HepG2 (cell line): Measurements from ENCODE around the gene PRUNE1. TPM values are rescaled to one million over a fixed set of nuclear protein-coding genes. Genes with fewer than 3 reads are reported as not detected.

Experiments
- AGO1 ChIP-seq: fragments of 200-400 bp; formaldehyde crosslinking; IDR thresholded peaks from 2 replicates; pipeline ENCODE4 v1.6.1; 2017; ENCODE audit warnings: mild to moderate bottlenecking, low read depth, low read length, moderate library complexity; ENCODE audit not compliant: poor library complexity, severe bottlenecking
- ATF7 ChIP-seq, 2 experiments: fragments of 450-650 bp in 1 of 2; sonication (generic) in 1 of 2; formaldehyde crosslinking in 1 of 2; IDR thresholded peaks; 2 replicates each; pipeline versions ENCODE4 v1.4.0 to v1.6.1; 2016 to 2020; ENCODE audit warnings: antibody characterized with exemption in 1 of 2, mild to moderate bottlenecking in 1 of 2, missing genetic modification reagents in 1 of 2
- CREM ChIP-seq, 2 experiments: sonication (generic) in 1 of 2; formaldehyde crosslinking in 1 of 2; IDR thresholded peaks; 2 replicates each; pipeline versions ENCODE4 v1.4.0 to v1.6.1; 2016 to 2020; ENCODE audit warnings: antibody characterized with exemption in 1 of 2, mild to moderate bottlenecking in 1 of 2, missing genetic modification reagents in 1 of 2
- FOXK2 ChIP-seq: fragments of 450-650 bp; IDR thresholded peaks from 2 replicates; pipeline ENCODE4 v1.6.1; 2016
- NRL ChIP-seq: sonication (generic); formaldehyde crosslinking; IDR thresholded peaks from 2 replicates; pipeline ENCODE4 v1.5.0; 2020; ENCODE audit warnings: missing genetic modification reagents, mild to moderate bottlenecking, moderate library complexity, borderline replicate concordance
- ZFAT ChIP-seq: sonication (generic); formaldehyde crosslinking; conservative IDR thresholded peaks from 2 replicates; pipeline ENCODE4 v1.8.1; 2023; ENCODE audit warnings: missing genetic modification reagents, inconsistent platforms
- ZNF260 ChIP-seq: sonication (generic); formaldehyde crosslinking; IDR thresholded peaks from 2 replicates; pipeline ENCODE4 v1.4.0; 2020; ENCODE audit warnings: missing genetic modification reagents, low read depth, mild to moderate bottlenecking, borderline replicate concordance
- polyA plus RNA-seq, 8 experiments: library from polyadenylated mRNA; depleted of rRNA in 3 of 8; stranded (reverse) in 7 of 8; unstranded in 1 of 8; fragments of >200 nt; fragmentation: Illumina TruSeq in 4 of 8; extraction: Trizol in 4 of 8; gene quantifications; 2 replicates each; pipeline versions ENCODE4 v1.2.1 to v1.2.3, GENCODE V29; 2011 to 2016; ENCODE audit warnings: low read depth in 4 of 8, missing spikeins in 1 of 8, mixed read lengths in 1 of 8; ENCODE audit not compliant: insufficient read depth in 1 of 8
- total RNA-seq, 5 experiments: library from RNA; depleted of rRNA; stranded (reverse); fragments of >200 nt; fragmentation: Illumina TruSeq; extraction: Trizol; gene quantifications; 2 replicates each; pipeline ENCODE4 v1.2.3, GENCODE V29; 2016; ENCODE audit warnings: low read depth in 1 of 5
- TF ChIP-seq, protein P1 (sequence below): IDR thresholded peaks from 2 replicates; pipeline ENCODE4 v1.6.1; 2012; ENCODE audit warnings: inconsistent platforms
- TF ChIP-seq, protein P2 (sequence below): sonication (generic); formaldehyde crosslinking; IDR thresholded peaks from 2 replicates; pipeline ENCODE4 v1.4.0; 2020; ENCODE audit warnings: mild to moderate bottlenecking, missing genetic modification reagents
- TF ChIP-seq, protein P3 (sequence below): sonication (generic); formaldehyde crosslinking; IDR thresholded peaks from 2 replicates; pipeline ENCODE4 v1.5.1; 2020; ENCODE audit warnings: missing genetic modification reagents, mild to moderate bottlenecking, borderline replicate concordance

The PRUNE1 gene
- total and polyA plus RNA-seq, 2 of the 13 experiments (the other 11 are each of a cell fraction or from before 2014, with no cell fraction given): 19.0 to 31.9 TPM

DNA sequence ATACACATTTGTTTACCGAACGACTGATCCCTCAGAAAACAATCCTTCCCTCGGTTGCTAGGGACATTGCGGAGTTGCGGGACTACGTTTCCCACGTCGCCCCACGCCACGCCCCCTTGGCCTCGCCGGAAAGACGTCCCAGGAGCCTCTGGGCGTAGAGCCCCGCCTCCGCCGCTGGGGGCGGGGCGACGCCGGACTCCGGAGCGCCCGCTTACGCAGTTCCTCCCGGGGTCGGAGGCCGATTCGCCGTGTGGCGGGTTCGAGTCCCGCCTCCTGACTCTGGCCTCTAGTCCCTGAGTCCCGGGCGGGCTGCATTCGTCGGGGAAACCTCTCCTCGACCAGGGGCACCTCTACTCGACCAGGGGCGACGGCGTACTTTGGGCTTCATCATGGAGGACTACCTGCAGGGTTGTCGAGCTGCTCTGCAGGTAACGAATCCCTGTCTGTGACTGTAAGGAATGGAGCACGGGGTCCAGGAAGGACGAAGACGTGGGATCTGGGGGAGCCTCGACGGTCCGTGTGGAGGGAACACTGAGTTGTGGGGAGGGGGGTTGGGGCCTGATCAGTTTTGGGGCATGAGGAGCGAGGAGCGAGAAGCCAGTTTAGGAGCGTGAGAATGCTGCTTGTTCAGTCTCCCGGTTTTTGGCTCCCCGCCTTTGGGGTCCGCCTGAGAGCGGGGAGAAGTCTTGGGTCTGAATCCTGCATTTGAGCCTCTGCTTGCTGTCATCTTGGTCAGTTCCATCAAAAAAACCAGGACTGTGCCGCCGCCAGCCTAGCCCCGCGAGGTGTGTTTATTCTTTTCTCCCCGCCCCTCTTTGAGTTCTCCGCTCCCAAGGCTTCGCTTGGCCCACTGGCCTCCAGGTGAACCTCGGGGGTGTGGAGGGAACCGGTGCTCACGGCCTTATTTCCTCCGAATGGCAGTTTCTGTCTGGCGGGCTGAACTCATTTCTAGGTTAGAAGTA lies at the start of gene PRUNE1 (continued):
- TF ChIP-seq CREM (IDR thresholded peaks at IDR 0.05) (peak; percentile 71), CREM (CRISPR knock-in tag; IDR thresholded peaks at IDR 0.05) (no peak), ATF7 (IDR thresholded peaks at IDR 0.05) (no peak), ATF7 (CRISPR knock-in tag; IDR thresholded peaks at IDR 0.05) (no peak), ZFAT (CRISPR knock-in tag) (no peak), AGO1 (peak; percentile 80), NRL (CRISPR knock-in tag) (peak; percentile 85), FOXK2 (no peak), ZNF260 (no peak)
- TF ChIP-seq, protein P1, sequence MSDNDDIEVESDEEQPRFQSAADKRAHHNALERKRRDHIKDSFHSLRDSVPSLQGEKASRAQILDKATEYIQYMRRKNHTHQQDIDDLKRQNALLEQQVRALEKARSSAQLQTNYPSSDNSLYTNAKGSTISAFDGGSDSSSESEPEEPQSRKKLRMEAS: peak; percentile 53; the same call in 1 of the 2 replicates
- TF ChIP-seq, protein P2, sequence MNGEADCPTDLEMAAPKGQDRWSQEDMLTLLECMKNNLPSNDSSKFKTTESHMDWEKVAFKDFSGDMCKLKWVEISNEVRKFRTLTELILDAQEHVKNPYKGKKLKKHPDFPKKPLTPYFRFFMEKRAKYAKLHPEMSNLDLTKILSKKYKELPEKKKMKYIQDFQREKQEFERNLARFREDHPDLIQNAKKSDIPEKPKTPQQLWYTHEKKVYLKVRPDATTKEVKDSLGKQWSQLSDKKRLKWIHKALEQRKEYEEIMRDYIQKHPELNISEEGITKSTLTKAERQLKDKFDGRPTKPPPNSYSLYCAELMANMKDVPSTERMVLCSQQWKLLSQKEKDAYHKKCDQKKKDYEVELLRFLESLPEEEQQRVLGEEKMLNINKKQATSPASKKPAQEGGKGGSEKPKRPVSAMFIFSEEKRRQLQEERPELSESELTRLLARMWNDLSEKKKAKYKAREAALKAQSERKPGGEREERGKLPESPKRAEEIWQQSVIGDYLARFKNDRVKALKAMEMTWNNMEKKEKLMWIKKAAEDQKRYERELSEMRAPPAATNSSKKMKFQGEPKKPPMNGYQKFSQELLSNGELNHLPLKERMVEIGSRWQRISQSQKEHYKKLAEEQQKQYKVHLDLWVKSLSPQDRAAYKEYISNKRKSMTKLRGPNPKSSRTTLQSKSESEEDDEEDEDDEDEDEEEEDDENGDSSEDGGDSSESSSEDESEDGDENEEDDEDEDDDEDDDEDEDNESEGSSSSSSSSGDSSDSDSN (CRISPR knock-in tag): peak; percentile 70
- TF ChIP-seq, protein P3, sequence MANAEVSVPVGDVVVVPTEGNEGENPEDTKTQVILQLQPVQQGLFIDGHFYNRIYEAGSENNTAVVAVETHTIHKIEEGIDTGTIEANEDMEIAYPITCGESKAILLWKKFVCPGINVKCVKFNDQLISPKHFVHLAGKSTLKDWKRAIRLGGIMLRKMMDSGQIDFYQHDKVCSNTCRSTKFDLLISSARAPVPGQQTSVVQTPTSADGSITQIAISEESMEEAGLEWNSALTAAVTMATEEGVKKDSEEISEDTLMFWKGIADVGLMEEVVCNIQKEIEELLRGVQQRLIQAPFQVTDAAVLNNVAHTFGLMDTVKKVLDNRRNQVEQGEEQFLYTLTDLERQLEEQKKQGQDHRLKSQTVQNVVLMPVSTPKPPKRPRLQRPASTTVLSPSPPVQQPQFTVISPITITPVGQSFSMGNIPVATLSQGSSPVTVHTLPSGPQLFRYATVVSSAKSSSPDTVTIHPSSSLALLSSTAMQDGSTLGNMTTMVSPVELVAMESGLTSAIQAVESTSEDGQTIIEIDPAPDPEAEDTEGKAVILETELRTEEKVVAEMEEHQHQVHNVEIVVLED (CRISPR knock-in tag): peak; percentile 93
